NCI-H446 (cell line): ENCODE measurements around the gene EYS.

ENCODE experiments used
- DNase-seq, 2 experiments: peaks; one replicate each; lab custom pipeline; 2025; lab: John Stamatoyannopoulos, UW

The EYS gene

DNA sequence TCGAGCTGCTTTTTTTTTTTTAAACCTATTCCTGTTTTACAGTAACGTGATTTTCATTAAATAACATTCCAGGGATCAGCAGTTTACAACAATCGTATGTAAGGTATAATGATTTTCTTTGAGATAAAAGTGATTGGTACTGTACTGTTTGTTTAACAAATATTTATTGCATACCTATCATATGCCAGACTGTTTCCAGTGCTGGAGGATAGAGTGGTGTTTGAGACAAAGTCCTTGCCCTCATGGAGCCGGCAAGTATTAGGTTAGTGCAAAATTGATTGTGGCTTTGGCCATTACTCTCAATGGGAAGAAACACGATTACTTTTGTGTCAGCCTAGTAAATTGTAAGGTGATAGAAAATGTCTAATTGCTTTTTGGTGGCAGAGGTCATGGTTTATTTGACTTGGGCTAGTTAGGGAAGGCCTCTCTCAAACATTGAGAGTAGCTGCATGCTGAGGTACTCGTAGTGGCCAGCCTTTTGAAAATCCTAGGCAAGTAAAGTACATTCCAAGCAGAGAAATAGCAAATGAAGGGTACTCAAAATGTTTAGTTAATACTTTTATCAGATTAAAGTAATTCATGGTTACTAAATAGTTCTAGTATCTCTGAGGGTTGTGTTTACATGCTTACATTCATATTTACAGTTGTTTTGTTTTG, 2035.8 kb downstream of the EYS start:
- no peak for DNase-seq
